Endothelial cell of umbilical vein (primary cell): ENCODE measurements around the gene BCL2. TPM values are rescaled to one million over a fixed set of nuclear protein-coding genes. Genes with fewer than 3 reads are reported as not detected.

Experiments used
- BruUV-seq: library from RNA; stranded (reverse); fragments of 400-500 nt; replicated peaks from 2 replicates; lab custom pipeline; 2021; lab: Mats Ljungman, UMichigan
- CTCF ChIA-PET: fragments of 300-600, 350-600 bp; sonication (Branson Sonifier 250); formaldehyde crosslinking; loops from one replicate; lab custom pipeline; 2021; ENCODE audit warnings: antibody characterized with exemption, inconsistent platforms; lab: Charles Lee
- POLR2A ChIA-PET: fragments of 300-600, 350-600 bp; sonication (Branson Sonifier 250); formaldehyde crosslinking; loops from one replicate; lab custom pipeline; 2021; ENCODE audit warnings: antibody characterized with exemption, inconsistent platforms; lab: Charles Lee
- DNase-seq: peaks from one replicate; pipeline ENCODE4 v3.0.0-alpha.2; 2011; ENCODE audit warnings: low read depth, low spot score
- FAIRE-seq: peaks from 2 replicates; lab custom pipeline; 2011; peaks lifted over from hg19 to GRCh38; lab: Jason Lieb, UNC
- H2AFZ ChIP-seq: 2 replicates; pipeline ENCODE4 v1.6.0; 2012; ENCODE audit warnings: low read depth, low read length, control low read depth, inconsistent platforms
- H3K27ac ChIP-seq: 2 replicates; pipeline ENCODE4 v1.5.1; 2011; ENCODE audit warnings: low read depth, mild to moderate bottlenecking, control low read depth, low read length, moderate library complexity; ENCODE audit not compliant: insufficient read depth
- H3K27me3 ChIP-seq, 2 experiments: 2 replicates each; pipeline versions ENCODE4 v1.6.0 to v1.6.1; 2011; ENCODE audit warnings: low read length in 2 of 2, mixed read lengths in 1 of 2; ENCODE audit not compliant: control insufficient read depth in 2 of 2, insufficient read depth in 2 of 2
- H3K36me3 ChIP-seq, 2 experiments: 2 replicates in 1 of 2; 3 replicates in 1 of 2; pipeline ENCODE4 v1.5.1; 2011; ENCODE audit warnings: low read length in 2 of 2, mild to moderate bottlenecking in 1 of 2, moderate library complexity in 1 of 2; ENCODE audit not compliant: control insufficient read depth in 2 of 2, insufficient read depth in 2 of 2; ENCODE audit errors: extremely low read depth in 1 of 2
- H3K4me1 ChIP-seq: 3 replicates; pipeline ENCODE4 v1.5.1; 2011; ENCODE audit warnings: mild to moderate bottlenecking, low read length; ENCODE audit not compliant: control insufficient read depth, insufficient read depth; ENCODE audit errors: extremely low read depth
- H3K4me2 ChIP-seq: 2 replicates; pipeline ENCODE4 v1.6.1; 2011; ENCODE audit warnings: low read length, control low read depth, mixed read lengths; ENCODE audit not compliant: insufficient read depth
- H3K4me3 ChIP-seq, 3 experiments: fragments of 200-600 bp in 1 of 3; sonication (generic), shearing (Covaris generic) in 1 of 3; replicated peaks in 1 of 3; 2 replicates each; pipeline ENCODE4 v1.5.1; 2011 to 2016; ENCODE audit warnings: control low read depth in 3 of 3, low read length in 3 of 3, mild to moderate bottlenecking in 2 of 3, inconsistent platforms in 1 of 3, low read depth in 1 of 3, moderate library complexity in 1 of 3; ENCODE audit not compliant: insufficient read depth in 1 of 3
- H3K79me2 ChIP-seq: 2 replicates; pipeline ENCODE4 v1.6.0; 2012; ENCODE audit warnings: low read length, inconsistent platforms; ENCODE audit not compliant: control insufficient read depth, insufficient read depth
- H3K9ac ChIP-seq: replicated peaks from 2 replicates; pipeline ENCODE3; 2011; ENCODE audit warnings: low read length, control low read depth; ENCODE audit not compliant: insufficient read depth; ENCODE audit errors: extremely low read depth
- H3K9me1 ChIP-seq: replicated peaks from 3 replicates; pipeline ENCODE4 v1.6.0; 2011; ENCODE audit warnings: mild to moderate bottlenecking, low read length; ENCODE audit not compliant: control insufficient read depth, insufficient read depth; ENCODE audit errors: extremely low read depth
- H3K9me3 ChIP-seq: replicated peaks from 2 replicates; pipeline ENCODE4 v1.5.1; 2012; ENCODE audit warnings: low read length, inconsistent platforms; ENCODE audit not compliant: control insufficient read depth, insufficient read depth
- H4K20me1 ChIP-seq: replicated peaks from 2 replicates; pipeline ENCODE3; 2011; ENCODE audit warnings: mild to moderate bottlenecking, low read length; ENCODE audit not compliant: control insufficient read depth, insufficient read depth; ENCODE audit errors: extremely low read depth
- CTCF ChIP-seq, 2 donors: IDR thresholded peaks; 1 replicate in 1 of 2; 2 replicates in 1 of 2; pipeline ENCODE4 v1.5.1; 2011; ENCODE audit warnings: low read length in 2 of 2, mild to moderate bottlenecking in 2 of 2, moderate library complexity in 2 of 2, control low read depth in 1 of 2, inconsistent platforms in 1 of 2, low read depth in 1 of 2; ENCODE audit not compliant: insufficient read depth in 1 of 2; ENCODE audit errors: extremely low read depth in 1 of 2
- EZH2 ChIP-seq: IDR thresholded peaks from 2 replicates; pipeline ENCODE4 v1.6.1; 2012; ENCODE audit warnings: borderline replicate concordance, low read depth, mild to moderate bottlenecking, moderate library complexity, low read length, inconsistent platforms; ENCODE audit not compliant: severe bottlenecking
- FOS ChIP-seq: IDR thresholded peaks from 2 replicates; pipeline ENCODE4 v1.6.1; 2011; ENCODE audit warnings: mild to moderate bottlenecking, low read length, moderate library complexity, borderline replicate concordance; ENCODE audit not compliant: insufficient read depth
- GATA2 ChIP-seq: IDR thresholded peaks from 2 replicates; pipeline ENCODE4 v1.7.0; 2011; ENCODE audit warnings: low read depth, mild to moderate bottlenecking, moderate library complexity, mixed read lengths, low read length; ENCODE audit not compliant: insufficient read length, insufficient read depth
- JUN ChIP-seq: IDR thresholded peaks from 2 replicates; pipeline ENCODE4 v1.6.1; 2011; ENCODE audit warnings: borderline replicate concordance, low read depth; ENCODE audit not compliant: insufficient read length, insufficient read depth
- MAX ChIP-seq: IDR thresholded peaks from 2 replicates; pipeline ENCODE4 v1.6.1; 2011; ENCODE audit not compliant: insufficient read depth, insufficient read length
- MYC ChIP-seq: IDR thresholded peaks from one replicate; pipeline ENCODE4 v1.6.1; 2011; ENCODE audit warnings: mild to moderate bottlenecking, low read depth, low read length
- POLR2A ChIP-seq: IDR thresholded peaks from 2 replicates; pipeline ENCODE4 v1.6.1; 2012; ENCODE audit warnings: low read depth, mild to moderate bottlenecking, control low read depth, low read length
- POLR2AphosphoS5 ChIP-seq: IDR thresholded peaks from 2 replicates; pipeline ENCODE4 v1.6.1; 2012; ENCODE audit warnings: low read depth, mild to moderate bottlenecking, control low read depth, low read length, moderate library complexity; ENCODE audit not compliant: insufficient read depth
- dilution Hi-C: fragments of 300-500 bp; cut with MboI; formaldehyde crosslinking; loops from one replicate; pipeline ENCODE4 v1.15.0; 2019; ENCODE audit warnings: low sequenced_read_pairs; ENCODE audit not compliant: extremely low pct_ligation_motif_present
- intact Hi-C: fragments of 100-400 bp; cut with micrococcal nuclease; formaldehyde crosslinking; loops from one replicate; pipeline ENCODE4 v1.10.0; 2022
- polyA plus RNA-seq, 4 experiments: library from polyadenylated mRNA; depleted of rRNA in 3 of 4; stranded (reverse) in 3 of 4; unstranded in 1 of 4; fragments of >200 nt; gene quantifications; 2 replicates each; pipeline versions ENCODE4 v1.2.1 to v1.2.3, GENCODE V29; 2011 to 2012; ENCODE audit warnings: missing spikeins in 1 of 4
- total RNA-seq: library from RNA; stranded (reverse); gene quantifications from 2 replicates; pipeline ENCODE4 v1.2.3, GENCODE V29; 2021

Gene BCL2
- total and polyA plus RNA-seq, 2 donors (not counting 3 experiments of a cell fraction or from before 2014, with no cell fraction given): 0.35 to 5.0 TPM

GRCh38 chr18:63089041-63089440, 230.5 kb downstream of the BCL2 start:
- H3K9me1 ChIP-seq: no peaks in the 10 kb centered on the region
- H3K79me2 ChIP-seq: no peaks in the 10 kb centered on the region
- dilution Hi-C loops (no loop called here), intact Hi-C loops (no loop called here)
- ChIA-PET CTCF (no interaction called here), POLR2A (no interaction called here)
- H2AFZ ChIP-seq: no peak overlapping the region
- no TSS peak for BruUV-seq
- TF ChIP-seq MYC (no peak), JUN (no peak), CTCF (IDR thresholded peaks at IDR 0.05; ENCODE audit: extremely low read depth in 1 of 2, insufficient read depth in 1 of 2, low read depth in 1 of 2, low read length in 2 of 2) (no peak), MAX (no peak), GATA2 (no peak), FOS (no peak), EZH2 (no peak), POLR2AphosphoS5 (no peak), POLR2A (no peak)
- no peak overlapping the region for H3K27ac ChIP-seq
- peaks cover 0 to 3% of the 10 kb centered on the region in 2 experiments for H3K27me3 ChIP-seq
- H3K4me2 ChIP-seq: no peak overlapping the region
- no peaks in the 10 kb centered on the region for H3K4me1 ChIP-seq
- DNase-seq (no peak), FAIRE-seq (no peak)
- no peaks in the 10 kb centered on the region for H3K36me3 ChIP-seq
- H3K4me3 ChIP-seq: no peak overlapping the region
- no peaks in the 10 kb centered on the region for H3K9me3 ChIP-seq
- H4K20me1 ChIP-seq: no peaks in the 10 kb centered on the region
- H3K9ac ChIP-seq: no peak overlapping the region
